Activated CD8-positive, alpha-beta T cell treated with anti-CD3 and anti-CD28 coated beads for 36 hours (primary cell): ENCODE measurements around the gene KRT85. TPM values are rescaled to one million over a fixed set of nuclear protein-coding genes. Genes with fewer than 3 reads are reported as not detected.
A peak's percentile ranks its signal among the peaks of the same experiment; 100 is the strongest.

Source experiments
- ATAC-seq: fragments of 200-7000 bp; cut with Tn5 transposase; one replicate; pipeline ENCODE4 v1.10.0; 2021; ENCODE audit warnings: mild to moderate bottlenecking, moderate library complexity
- CTCF ChIA-PET: fragments of 350-600 bp; sonication (Branson Sonifier 250); formaldehyde crosslinking; loops from one replicate; lab custom pipeline; 2021; ENCODE audit warnings: antibody characterized with exemption; lab: Charles Lee
- POLR2A ChIA-PET: fragments of 350-600 bp; sonication (Branson Sonifier 250); formaldehyde crosslinking; loops from one replicate; lab custom pipeline; 2021; ENCODE audit warnings: antibody characterized with exemption; lab: Charles Lee
- DNase-seq: peaks from one replicate; pipeline ENCODE4 v3.0.0-alpha.2; 2020
- H3K27ac Mint-ChIP-seq: one replicate; pipeline ENCODE4 v1.8.0; 2021; ENCODE audit warnings: mild to moderate bottlenecking, mixed read lengths
- H3K27me3 Mint-ChIP-seq: one replicate; pipeline ENCODE4 v1.8.0; 2021; ENCODE audit warnings: mixed read lengths
- H3K36me3 Mint-ChIP-seq: one replicate; pipeline ENCODE4 v1.8.0; 2021; ENCODE audit warnings: low read depth, mixed read lengths
- H3K4me1 Mint-ChIP-seq: one replicate; pipeline ENCODE4 v1.8.0; 2021; ENCODE audit warnings: low read depth, mixed read lengths
- H3K4me3 Mint-ChIP-seq: one replicate; pipeline ENCODE4 v1.8.0; 2021; ENCODE audit warnings: mild to moderate bottlenecking, moderate library complexity, mixed read lengths
- H3K9me3 Mint-ChIP-seq: one replicate; pipeline ENCODE4 v1.8.0; 2021; ENCODE audit warnings: mixed read lengths
- intact Hi-C: fragments of 100-400 bp; cut with micrococcal nuclease; formaldehyde crosslinking; loops from one replicate; pipeline ENCODE4 v1.10.0; 2022
- total RNA-seq, 2 experiments: library from RNA; stranded (reverse); gene quantifications; one replicate each; pipeline ENCODE4 v1.2.3, GENCODE V29; 2021
- TF ChIP-seq, protein P1 (sequence below): fragments of 200-600 bp; IDR thresholded peaks from one replicate; pipeline ENCODE4 v1.8.0; 2022; ENCODE audit warnings: antibody characterized with exemption, mild to moderate bottlenecking

Gene KRT85
- total RNA-seq, 2 experiments from 2014 or later = not detected

DNA sequence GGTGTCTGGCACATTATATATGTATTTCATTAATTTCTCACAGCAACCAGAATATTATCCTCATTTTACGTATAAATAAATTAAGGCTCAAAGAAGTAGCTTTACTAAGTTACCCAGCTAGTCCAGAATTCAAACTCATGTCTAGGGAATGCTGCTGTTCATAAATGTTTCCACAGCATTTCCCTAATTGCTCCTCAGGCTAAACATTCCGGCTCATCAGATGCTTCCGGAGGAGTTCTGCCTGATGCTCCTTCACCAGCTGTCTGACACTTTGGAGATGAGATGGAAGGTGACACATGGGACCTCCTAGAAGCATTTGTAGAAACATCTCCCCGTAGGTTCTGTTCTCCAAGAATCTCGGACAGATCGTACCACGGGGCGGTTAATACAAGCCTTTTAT is 12.1 kb downstream of the KRT85 start:
- intact Hi-C loops = no loop called here
- Mint-ChIP-seq H3K36me3 (no peaks in the 10 kb centered on the region), H3K4me3 (no peak overlapping the region), H3K27me3 (no peaks in the 10 kb centered on the region), H3K4me1 (peaks cover 39% of the 10 kb centered on the region), H3K9me3 (no peaks in the 10 kb centered on the region), H3K27ac (no peak overlapping the region)
- CTCF ChIA-PET = no interaction called here
- DNase-seq (no peak), ATAC-seq (no peak)
- POLR2A ChIA-PET = no interaction called here
- TF ChIP-seq, protein P1, sequence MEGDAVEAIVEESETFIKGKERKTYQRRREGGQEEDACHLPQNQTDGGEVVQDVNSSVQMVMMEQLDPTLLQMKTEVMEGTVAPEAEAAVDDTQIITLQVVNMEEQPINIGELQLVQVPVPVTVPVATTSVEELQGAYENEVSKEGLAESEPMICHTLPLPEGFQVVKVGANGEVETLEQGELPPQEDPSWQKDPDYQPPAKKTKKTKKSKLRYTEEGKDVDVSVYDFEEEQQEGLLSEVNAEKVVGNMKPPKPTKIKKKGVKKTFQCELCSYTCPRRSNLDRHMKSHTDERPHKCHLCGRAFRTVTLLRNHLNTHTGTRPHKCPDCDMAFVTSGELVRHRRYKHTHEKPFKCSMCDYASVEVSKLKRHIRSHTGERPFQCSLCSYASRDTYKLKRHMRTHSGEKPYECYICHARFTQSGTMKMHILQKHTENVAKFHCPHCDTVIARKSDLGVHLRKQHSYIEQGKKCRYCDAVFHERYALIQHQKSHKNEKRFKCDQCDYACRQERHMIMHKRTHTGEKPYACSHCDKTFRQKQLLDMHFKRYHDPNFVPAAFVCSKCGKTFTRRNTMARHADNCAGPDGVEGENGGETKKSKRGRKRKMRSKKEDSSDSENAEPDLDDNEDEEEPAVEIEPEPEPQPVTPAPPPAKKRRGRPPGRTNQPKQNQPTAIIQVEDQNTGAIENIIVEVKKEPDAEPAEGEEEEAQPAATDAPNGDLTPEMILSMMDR = no peak

DNA sequence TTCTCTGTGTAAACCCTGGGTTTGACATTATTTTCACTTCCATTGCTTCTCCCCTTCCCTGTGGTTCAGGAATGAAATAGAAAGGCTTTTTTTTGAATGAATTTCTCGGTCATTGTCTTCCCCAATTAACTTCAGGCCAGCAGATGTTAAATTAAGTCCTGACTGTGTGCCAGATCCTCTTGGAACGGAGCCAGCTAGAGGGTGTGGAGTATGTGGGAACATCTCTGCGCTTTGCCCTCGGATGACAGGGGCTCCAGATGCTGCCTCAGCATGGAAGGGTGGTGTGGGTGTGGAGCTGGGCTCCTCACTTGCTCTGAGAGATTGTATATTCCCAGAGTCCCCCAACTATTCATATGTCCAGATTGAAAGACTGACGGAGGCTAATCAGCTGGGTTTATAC is 13.1 kb downstream of the KRT85 start:
- H3K27ac Mint-ChIP-seq = no peak overlapping the region
- no peaks in the 10 kb centered on the region for H3K9me3 Mint-ChIP-seq
- no peak for DNase-seq
- intact Hi-C loops = no loop called here
- ATAC-seq = no peak
- CTCF ChIA-PET = interaction anchor here (1.2 kb wide), 1 partner anchor 197 kb away, joined by 3 read pairs; no protein-coding TSS in a partner anchor
- H3K36me3 Mint-ChIP-seq = no peaks in the 10 kb centered on the region
- TF ChIP-seq, protein P1 = no peak
- POLR2A ChIA-PET = no interaction called here
- no peak overlapping the region for H3K4me3 Mint-ChIP-seq
- no peaks in the 10 kb centered on the region for H3K27me3 Mint-ChIP-seq
- peaks cover 33% of the 10 kb centered on the region for H3K4me1 Mint-ChIP-seq

DNA sequence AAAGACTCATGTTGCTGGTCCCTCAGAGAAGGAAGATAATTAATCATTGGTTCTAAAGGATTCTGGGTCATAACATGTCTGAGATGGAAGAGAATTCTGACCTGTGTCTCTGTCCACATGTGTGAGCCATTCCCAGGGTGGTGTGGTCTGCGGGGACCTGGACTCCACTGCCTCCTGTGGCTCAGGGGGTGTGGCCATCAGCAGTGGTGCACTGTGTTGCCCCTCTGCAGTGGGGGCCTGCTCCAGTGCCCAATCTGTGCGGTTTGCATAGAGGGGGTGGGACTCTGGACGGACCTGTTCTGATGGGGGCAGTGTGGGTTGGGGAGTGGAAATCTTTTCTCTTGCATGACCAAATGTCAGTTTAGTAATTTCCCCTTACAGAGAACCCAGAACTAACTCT is 13.5 kb downstream of the KRT85 start:
- no peak for ATAC-seq
- Mint-ChIP-seq H3K4me3 (no peak overlapping the region), H3K36me3 (no peaks in the 10 kb centered on the region), H3K27ac (no peak overlapping the region), H3K9me3 (no peaks in the 10 kb centered on the region), H3K27me3 (no peaks in the 10 kb centered on the region), H3K4me1 (peaks cover 29% of the 10 kb centered on the region)
- TF ChIP-seq, protein P1 = no peak
- DNase-seq = no peak
- ChIA-PET CTCF (interaction anchor here (0.8 to 3.3 kb wide), 4 partner anchors 8 to 531 kb away, joined by 3 to 19 read pairs (median 5); no protein-coding TSS in a partner anchor), POLR2A (no interaction called here)
- intact Hi-C loops = no loop called here

DNA sequence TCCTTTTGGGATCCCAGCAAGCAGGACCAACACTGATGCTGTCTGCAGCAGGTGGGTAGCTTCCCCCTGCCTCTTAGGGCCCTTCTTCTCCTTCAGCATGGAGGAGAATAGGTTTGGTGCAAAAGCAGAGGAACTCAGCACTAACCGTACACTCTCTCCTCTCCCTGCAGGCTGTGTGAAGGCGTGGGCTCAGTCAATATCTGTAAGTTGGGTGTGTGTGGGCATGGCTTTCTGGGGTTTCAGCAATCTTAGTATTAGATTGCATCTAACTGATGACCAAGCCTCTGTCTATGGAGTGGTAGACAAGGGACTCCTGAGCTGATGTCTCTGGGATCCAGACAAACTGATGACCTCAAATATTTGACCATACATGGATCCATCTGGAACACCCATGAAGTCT is 14.3 kb downstream of the KRT85 start:
- no peak overlapping the region for H3K4me3 Mint-ChIP-seq
- peaks cover 22% of the 10 kb centered on the region for H3K4me1 Mint-ChIP-seq
- DNase-seq (no peak), ATAC-seq (no peak)
- no peaks in the 10 kb centered on the region for H3K9me3 Mint-ChIP-seq
- CTCF ChIA-PET = interaction anchor here (0.8 to 3.3 kb wide), 3 partner anchors 9 to 532 kb away, joined by 3 to 19 read pairs (median 7); no protein-coding TSS in a partner anchor
- intact Hi-C loops = no loop called here
- POLR2A ChIA-PET = interaction anchor here (1.0 kb wide), 1 partner anchor 9 kb away, joined by 3 read pairs; no protein-coding TSS in a partner anchor
- no peak overlapping the region for H3K27ac Mint-ChIP-seq
- H3K36me3 Mint-ChIP-seq = no peaks in the 10 kb centered on the region
- TF ChIP-seq, protein P1 = no peak
- peaks cover 1% of the 10 kb centered on the region for H3K27me3 Mint-ChIP-seq

DNA sequence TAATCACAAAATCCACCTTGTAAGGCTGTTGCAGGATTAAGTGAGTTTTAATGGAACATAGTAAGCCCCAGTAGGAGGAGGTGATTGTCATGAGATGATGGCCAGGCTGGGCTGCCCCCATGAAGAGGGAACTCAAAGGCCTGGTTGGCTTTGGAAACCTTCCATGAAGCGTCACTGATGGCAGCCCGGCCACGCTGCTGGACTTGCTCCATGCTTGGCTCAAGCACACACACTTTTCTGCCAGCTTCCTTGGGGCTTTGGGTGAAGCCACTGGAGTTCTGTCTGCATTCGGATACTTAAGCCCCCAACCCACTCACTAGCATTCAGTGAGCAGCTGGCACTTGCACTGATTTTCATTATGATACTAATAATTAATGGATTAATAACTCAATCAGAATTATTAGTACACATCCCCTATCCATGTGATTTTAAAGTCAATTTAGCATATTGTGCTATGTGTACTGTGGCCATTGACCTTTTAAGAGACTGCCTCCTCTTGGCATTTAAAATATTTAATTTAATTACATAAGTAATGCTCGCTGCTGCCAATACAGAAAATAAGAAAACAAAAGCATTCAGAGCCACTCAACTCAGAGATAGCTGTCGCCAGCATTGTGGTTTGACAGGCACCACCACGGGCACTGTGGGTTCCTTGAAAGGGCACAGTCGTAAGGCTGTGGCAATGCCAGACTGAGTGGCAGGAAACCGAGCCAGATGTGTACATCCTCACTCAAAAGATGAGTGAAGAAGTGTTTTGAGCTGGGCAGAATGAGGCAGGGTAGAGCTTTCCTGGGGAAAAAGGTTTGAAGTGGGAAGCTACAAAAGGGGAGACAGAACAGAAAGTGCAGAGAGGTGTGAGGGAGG is 15.9 kb downstream of the KRT85 start:
- intact Hi-C loops = no loop called here
- ATAC-seq = peak; percentile 79
- ChIA-PET POLR2A (interaction anchor here (1.5 kb wide), 1 partner anchor 10 kb away, joined by 5 read pairs; no protein-coding TSS in a partner anchor), CTCF (interaction anchor here (0.8 to 3.3 kb wide), 7 partner anchors 10 to 528 kb away, joined by 3 to 19 read pairs (median 4); no protein-coding TSS in a partner anchor)
- TF ChIP-seq, protein P1 = no peak
- H3K27me3 Mint-ChIP-seq = peaks cover 1% of the 10 kb centered on the region
- H3K9me3 Mint-ChIP-seq = no peaks in the 10 kb centered on the region
- no peaks in the 10 kb centered on the region for H3K36me3 Mint-ChIP-seq
- H3K4me3 Mint-ChIP-seq = no peak overlapping the region
- no peak overlapping the region for H3K27ac Mint-ChIP-seq
- H3K4me1 Mint-ChIP-seq = peaks cover 18% of the 10 kb centered on the region
- peak; percentile 64 for DNase-seq
